Measurements from ENCODE around the gene TMPRSS13.
"Not testable (repeated sequence)": the region's sequence is repeated elsewhere in the genome, so short reads cannot be mapped to it uniquely, and the experiment has no call there.

Gene TMPRSS13

GRCh38 chr11:117929142-117929915, at the start of gene TMPRSS13:
Gene TMPRSS13 (minus strand): TSS chr11:117929402. CDS start chr11:117929307, 95 bp downstream.
- no peak for DNase-seq (ENCODE audit: low spot score)

- DNase-seq (ENCODE audit: low spot score), result no peak
These were observed 49.8 kb upstream of the TMPRSS13 start for GRCh38 chr11:117978991-117979390.

DNA sequence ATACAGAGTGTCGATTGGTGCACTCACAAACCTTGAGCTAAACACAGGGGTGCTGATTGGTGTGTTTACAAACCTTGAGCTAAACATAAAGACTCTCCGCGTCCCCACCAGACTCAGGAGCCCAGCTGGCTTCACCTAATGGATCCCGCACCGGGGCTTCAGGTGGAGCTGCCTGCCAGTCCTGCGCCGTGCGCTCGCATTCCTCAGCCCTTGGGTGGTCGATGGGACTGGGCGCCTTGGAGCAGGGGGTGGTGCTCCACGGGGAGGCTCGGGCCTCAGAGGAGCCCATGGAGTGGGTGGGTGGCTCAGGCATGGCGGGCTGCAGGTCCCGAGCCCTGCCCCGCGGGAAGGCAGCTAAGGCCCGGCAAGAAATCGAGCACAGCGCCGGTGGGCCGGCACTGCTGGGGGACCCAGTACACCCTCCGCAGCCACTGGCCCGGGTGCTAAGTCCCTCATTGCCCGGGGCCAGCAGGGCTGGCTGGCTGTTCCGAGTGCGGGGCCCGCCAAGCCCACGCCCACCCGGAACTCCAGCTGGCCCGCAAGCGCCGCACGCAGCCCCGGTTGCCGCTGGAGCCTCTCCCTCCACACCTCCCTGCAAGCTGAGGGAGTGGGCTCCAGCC, 49.2 kb upstream of the TMPRSS13 start:
- not testable (repeated sequence) for DNase-seq (ENCODE audit: low spot score)

- DNase-seq (ENCODE audit: low spot score), result not testable (repeated sequence)
These were observed 48.5 kb upstream of the TMPRSS13 start for GRCh38 chr11:117977612-117978264.

DNA sequence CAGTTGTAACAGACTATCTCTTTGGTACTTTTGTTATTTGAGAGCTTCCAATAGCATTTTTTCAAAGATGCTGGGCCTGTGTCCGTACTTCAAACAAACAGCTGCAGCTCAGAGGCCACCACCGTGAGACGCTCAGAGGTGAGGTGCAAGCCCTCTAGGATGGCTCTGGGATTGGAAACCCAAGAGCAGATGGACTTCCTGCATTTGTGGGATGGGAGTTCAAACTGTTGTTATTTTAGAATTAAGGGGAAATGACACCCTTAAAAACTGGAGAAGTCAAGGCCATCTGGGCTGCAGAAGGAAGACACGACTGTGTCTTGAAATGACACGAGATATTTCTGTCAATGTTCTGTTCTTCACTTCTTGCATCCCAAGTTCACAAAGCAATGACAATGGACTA, 47.8 kb upstream of the TMPRSS13 start:
- DNase-seq (ENCODE audit: low spot score), result no peak

DNA sequence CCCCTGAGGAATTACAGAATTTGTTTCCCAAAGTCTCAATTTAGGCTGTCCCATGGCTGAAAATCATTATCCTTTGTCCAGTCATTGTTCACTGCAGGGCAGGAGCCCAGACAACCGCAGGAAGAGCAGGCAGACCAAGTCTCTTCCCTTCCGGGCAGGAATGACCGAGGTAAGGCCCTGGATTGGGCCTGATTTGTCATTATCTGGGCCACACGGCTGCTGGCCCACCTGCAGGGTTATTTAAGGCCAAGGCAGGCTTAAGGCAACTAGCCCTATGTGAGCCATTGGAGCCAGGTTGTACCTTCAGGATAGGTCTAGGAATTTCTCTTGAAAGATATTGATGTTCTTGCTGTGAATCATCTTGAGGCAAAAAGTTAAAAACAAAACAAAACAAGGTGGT, 47.2 kb upstream of the TMPRSS13 start:
- DNase-seq (ENCODE audit: low spot score), result no peak

GRCh38 chr11:117973503-117973860, 44.3 kb upstream of the TMPRSS13 start:
- no peak for DNase-seq (ENCODE audit: low spot score)

DNA sequence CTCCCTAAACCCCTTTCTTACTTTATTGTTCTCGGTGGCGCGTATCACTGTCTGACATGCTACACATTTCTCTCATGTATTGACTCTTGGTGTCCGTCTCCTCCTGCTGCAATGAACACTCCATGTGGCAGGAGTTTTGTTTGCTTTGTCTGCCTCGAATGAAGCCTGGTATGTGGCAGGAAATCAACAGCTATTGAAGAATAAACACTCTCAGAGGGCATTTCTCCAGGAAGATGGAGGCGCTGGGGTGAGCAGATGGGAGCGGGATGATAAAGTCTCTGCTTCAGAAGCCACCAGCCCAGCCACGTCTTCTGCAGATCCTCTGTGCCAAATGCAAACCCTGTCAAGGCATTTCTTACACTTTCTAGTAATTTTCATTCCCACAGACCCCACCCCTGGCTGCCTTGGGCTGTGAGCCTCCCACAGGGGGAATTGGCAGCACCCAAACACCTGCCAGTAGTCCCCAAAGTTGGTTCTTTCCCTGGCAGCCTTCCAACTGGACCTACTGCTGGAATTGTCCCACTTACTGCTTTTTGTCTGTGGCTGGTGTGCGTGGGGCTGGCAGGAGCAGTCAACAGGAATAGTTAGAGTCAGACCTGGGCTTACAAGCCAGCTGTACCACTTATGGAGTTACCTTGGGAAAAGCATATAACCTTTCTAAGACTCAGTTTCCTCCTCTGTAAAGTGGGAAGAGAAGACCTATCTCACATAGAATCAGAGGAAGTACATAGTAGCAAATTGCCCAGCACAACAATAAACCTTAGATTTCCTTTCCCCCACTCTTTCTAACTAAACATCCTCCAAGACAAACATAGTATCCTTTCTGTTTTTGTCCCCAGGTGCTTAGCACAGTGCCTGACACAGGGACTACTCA, 43.7 kb upstream of the TMPRSS13 start:
- no peak for DNase-seq (ENCODE audit: low spot score)

- DNase-seq (ENCODE audit: low spot score), result no peak
These were observed 42.8 kb upstream of the TMPRSS13 start for GRCh38 chr11:117972044-117972443.

DNA sequence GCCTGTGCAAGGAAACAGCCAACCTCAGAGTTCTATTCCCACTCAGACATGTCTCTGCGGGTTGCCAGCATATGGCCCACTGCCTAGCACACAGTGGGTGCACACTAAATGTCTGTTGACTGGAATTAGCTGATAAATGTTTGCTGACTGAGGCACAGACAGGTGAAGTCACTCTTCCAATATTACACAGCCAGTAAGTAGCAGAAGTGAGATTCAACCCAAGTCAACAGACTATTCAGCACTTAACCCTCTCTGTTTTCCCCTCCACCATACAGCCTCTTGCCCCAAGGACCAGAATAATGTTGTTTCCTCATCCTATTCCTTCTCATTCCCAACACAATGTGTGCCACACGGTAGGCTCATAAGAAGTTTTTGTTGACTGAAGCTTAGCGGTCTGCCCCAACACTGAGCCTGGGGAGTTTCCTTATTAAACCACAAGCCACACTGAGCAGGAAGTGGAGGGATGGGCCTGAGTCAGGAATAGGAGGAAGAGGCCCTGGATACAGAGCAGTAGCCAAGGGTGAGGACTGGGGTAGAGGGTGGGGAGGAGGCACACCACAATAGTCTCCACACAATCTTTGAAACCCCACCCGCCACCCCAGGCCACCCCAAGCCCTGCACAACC, 41.3 kb upstream of the TMPRSS13 start:
- DNase-seq (ENCODE audit: low spot score), result no peak

DNA sequence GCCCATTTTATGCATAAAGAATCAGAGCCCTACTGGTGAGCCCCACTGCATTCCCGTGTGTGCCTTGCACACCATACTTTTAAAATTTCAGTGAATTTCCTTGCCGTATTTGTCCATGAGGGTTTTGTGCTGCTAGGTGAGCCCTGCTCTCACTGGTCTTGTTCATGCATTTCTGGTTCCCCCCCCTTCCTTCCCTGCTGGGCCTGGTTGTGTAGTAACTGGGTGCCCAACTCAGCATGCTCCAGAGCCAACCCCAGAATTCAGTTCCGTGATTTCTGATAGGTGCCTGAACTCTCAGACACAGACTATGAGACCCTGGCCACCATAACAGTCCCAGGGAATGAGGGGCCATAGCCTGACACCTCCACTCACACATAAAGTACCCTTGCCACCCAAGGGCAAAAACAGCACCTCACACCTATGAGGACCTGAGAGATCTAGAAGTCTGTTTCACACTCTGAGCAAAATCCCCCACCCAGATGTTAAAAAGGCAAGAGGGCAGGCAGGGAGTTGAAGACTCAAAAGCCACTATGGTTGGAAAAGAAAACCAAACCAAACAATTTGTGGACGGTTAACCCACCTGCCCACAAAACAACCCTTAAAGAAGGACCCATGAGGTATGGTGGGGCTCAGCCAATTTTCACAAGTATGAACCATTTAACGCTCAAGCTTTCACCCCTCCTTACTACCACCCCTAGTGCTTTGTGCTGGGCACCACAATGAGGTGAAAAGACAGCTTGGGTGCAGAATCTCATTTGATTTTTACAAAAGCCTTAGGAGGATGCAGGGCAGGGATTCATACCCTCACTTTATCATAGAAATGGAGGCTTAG, 40.2 kb upstream of the TMPRSS13 start:
- DNase-seq (ENCODE audit: low spot score), result no peak

DNA sequence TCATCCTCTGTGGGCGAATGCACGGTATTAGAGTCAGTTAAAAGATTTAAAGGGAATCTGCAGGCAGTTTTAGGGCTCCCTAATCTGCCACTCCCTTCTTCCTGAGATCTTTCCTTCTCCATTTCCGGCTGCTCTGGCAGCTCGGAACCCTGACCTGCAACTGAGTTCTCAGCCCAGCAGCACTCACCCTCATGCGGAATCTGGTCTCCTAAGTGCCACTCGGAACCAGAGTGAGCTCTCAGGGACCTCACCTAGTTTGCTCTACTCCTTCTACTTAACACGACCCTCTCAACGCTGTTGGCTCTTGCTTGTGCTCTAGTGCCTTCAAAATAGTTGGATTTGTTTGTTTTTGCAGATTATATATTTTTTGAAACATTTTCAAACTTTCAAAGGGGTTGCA, 37.7 kb upstream of the TMPRSS13 start:
- DNase-seq (ENCODE audit: low spot score), result no peak

- no peak for DNase-seq (ENCODE audit: low spot score)
These were observed 33.6 kb upstream of the TMPRSS13 start for GRCh38 chr11:117962826-117963225.

- DNase-seq (ENCODE audit: low spot score), result no peak
These were observed 32.7 kb upstream of the TMPRSS13 start for GRCh38 chr11:117961896-117962295.

DNA sequence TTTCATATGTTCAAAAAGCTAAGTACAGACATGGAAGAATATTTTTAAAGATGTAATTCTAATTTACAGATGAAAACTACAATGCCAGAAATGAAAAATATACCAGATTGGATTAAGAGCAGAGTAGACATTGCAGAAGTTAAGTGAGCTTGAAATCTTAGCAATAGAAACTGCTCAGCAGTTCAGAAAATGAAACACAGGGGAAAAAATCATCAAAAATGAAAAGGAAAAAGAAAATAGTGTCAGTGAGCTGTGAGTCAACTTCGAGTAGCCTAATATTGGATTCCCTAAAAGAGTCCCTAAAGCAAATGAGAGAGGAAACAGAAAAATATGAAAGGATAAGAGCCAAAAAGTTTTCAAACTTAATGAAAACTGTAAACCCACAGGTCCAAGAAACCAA, 31.2 kb upstream of the TMPRSS13 start:
- DNase-seq (ENCODE audit: low spot score), result no peak

DNA sequence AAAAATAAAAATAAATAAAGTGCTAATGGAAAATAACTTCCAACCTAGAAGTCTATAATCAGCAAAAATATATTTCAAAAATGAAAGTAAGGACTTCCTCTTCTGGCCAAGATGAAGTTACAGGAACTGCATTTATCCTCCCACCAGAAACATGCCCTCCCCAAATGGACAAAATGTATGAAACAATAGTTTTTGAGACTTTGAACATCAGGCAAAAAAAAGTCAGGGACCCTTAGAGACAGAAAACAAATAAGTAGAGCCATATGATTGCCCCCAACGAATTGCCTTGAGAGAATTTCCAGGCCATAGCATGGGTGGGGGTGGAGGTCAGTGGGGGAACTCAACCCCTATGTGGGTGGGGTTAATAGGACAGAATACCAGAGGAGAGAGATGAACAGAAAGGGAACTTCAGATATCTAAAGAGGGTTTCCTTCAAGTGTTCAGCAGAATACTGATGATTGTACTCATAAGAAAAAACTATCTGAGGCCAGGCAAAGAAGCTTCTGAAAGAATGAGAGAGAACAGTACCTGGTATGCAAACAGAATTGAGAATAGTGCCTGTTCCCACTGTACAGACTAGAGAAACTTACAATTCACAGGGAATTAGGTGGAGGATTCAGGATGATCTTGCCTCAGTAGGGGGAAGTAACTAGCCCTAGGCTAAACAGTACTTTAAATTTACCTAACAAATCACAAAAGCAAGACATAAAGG, 30.4 kb upstream of the TMPRSS13 start:
- no peak for DNase-seq (ENCODE audit: low spot score)

GRCh38 chr11:117958949-117959348, 29.7 kb upstream of the TMPRSS13 start:
- DNase-seq (ENCODE audit: low spot score), result no peak

DNA sequence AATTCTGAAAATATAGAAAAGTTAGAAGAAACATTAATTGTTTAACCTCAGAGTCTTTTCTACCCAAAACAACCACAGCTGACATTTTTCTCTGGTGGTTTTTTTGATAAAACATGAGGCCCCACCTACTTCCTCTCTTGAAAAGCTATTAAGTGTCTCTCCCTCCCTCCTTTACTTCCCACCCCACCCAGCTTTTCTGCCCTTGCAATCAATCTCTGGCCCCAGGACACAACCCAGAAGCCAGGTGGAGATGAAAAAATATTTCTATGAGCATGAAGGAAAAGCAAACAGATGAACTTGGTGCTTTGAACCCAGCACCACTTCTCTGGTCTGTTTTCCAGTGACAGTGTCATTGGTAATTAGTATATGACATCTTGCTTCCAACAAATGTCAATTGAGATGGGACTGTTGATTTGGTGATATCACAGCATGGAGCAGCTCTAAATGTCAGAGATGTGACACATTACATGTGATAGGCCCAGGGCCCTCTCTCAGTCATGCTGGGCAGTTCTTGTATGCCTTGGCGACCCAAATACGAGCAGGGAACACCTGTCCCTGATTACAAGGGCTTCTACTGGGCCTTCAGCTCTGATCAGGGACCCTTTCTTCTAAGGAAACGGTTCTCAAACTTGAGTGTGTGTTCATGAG, 23.9 kb upstream of the TMPRSS13 start:
- no peak for DNase-seq (ENCODE audit: low spot score)
